AG04450 (cell line): Measurements from ENCODE around the gene UMAD1. TPM values are rescaled to one million over a fixed set of nuclear protein-coding genes. Genes with fewer than 3 reads are reported as not detected.

Experiments used
- CTCF ChIA-PET: fragments of 300-600, 350-600 bp; formaldehyde crosslinking; extraction: SDS; loops from one replicate; lab custom pipeline; 2022; ENCODE audit warnings: antibody characterized with exemption, inconsistent platforms; lab: Charles Lee
- POLR2A ChIA-PET: fragments of 350-600 bp; formaldehyde crosslinking; extraction: SDS; loops from one replicate; lab custom pipeline; 2021; ENCODE audit warnings: antibody characterized with exemption, inconsistent platforms; lab: Yijun Ruan, JAX
- DNase-seq: peaks from one replicate; pipeline ENCODE4 v3.0.0-alpha.2; 2011; ENCODE audit warnings: low read depth, low spot score
- H3K27ac ChIP-seq: one replicate; pipeline ENCODE4 v1.5.1; 2012; ENCODE audit warnings: low read depth, low read length, control low read depth
- H3K27me3 ChIP-seq: one replicate; pipeline ENCODE4 v1.6.0; 2012; ENCODE audit warnings: low read length; ENCODE audit not compliant: control insufficient read depth, insufficient read depth
- H3K4me3 ChIP-seq: 2 replicates; pipeline ENCODE4 v1.5.1; 2011; ENCODE audit warnings: mild to moderate bottlenecking, low read depth, low read length, control low read depth
- H3K9me3 ChIP-seq: 2 replicates; pipeline ENCODE4 v1.5.1; 2012; ENCODE audit warnings: low read length; ENCODE audit not compliant: control insufficient read depth, insufficient read depth
- CTCF ChIP-seq: IDR thresholded peaks from 2 replicates; pipeline ENCODE4 v1.5.1; 2011; ENCODE audit warnings: low read depth, low read length, control low read depth, inconsistent platforms
- polyA minus RNA-seq: library from RNA; depleted of rRNA, polyadenylated mRNA; stranded (reverse); fragments of >200 nt; gene quantifications from 2 replicates; pipeline ENCODE4 v1.2.3, GENCODE V29; 2011; rRNA and poly(A)+ RNA removed
- polyA plus RNA-seq: library from polyadenylated mRNA; depleted of rRNA; stranded (reverse); fragments of >200 nt; gene quantifications from 2 replicates; pipeline ENCODE4 v1.2.3, GENCODE V29; 2011; rRNA removed

UMAD1 gene
- polyA plus RNA-seq (16.5 and 22.8 TPM in 2 replicates), polyA minus RNA-seq (9.1 and 9.4 TPM in 2 replicates)

- Histone ChIP-seq H3K4me3 (peak within 1 kb of the TSS; percentile 100), H3K27me3 (no peaks in the 10 kb centered on the region), H3K27ac (peak within 1 kb of the TSS; percentile 78), H3K9me3 (no peaks in the 10 kb centered on the region)
- DNase-seq: peak; percentile 95
- TF ChIP-seq CTCF: no peak
- ChIA-PET POLR2A (interaction anchor here (0.6 kb wide), 1 partner anchor 16 kb away, joined by 3 read pairs; no protein-coding TSS in a partner anchor), CTCF (interaction anchor here (1.0 to 4.0 kb wide), 7 partner anchors 28 to 577 kb away, joined by 3 to 19 read pairs (median 9); no protein-coding TSS in a partner anchor)
Measured at GRCh38 chr7:7640221-7641128, at the start of gene UMAD1. TSS of gene UMAD1 (plus strand) at chr7:7640752. CDS start at chr7:7673372, 32,620 bp downstream.

- H3K27me3 ChIP-seq: no peaks in the 10 kb centered on the region
- H3K9me3 ChIP-seq: no peaks in the 10 kb centered on the region
- peak; percentile 43 for TF ChIP-seq CTCF
- ChIA-PET CTCF (interaction anchor here (0.7 to 3.5 kb wide), 24 partner anchors 10 to 701 kb away, joined by 3 to 56 read pairs (median 4); partner anchors contain the start of genes RPA3 and UMAD1), POLR2A (no interaction called here)
- DNase-seq: no peak
- H3K4me3 ChIP-seq: no peak overlapping the region
- H3K27ac ChIP-seq: no peak overlapping the region
Measured at GRCh38 chr7:7595451-7595850, 45.1 kb upstream of the UMAD1 start.

GRCh38 chr7:7596176-7596575 is 44.4 kb upstream of the UMAD1 start:
- H3K27ac ChIP-seq: no peak overlapping the region
- CTCF ChIA-PET: interaction anchor here (0.7 to 3.5 kb wide), 17 partner anchors 11 to 700 kb away, joined by 3 to 56 read pairs (median 7); partner anchors contain the start of gene UMAD1
- no peak for DNase-seq
- H3K27me3 ChIP-seq: no peaks in the 10 kb centered on the region
- H3K9me3 ChIP-seq: no peaks in the 10 kb centered on the region
- TF ChIP-seq CTCF: no peak
- POLR2A ChIA-PET: no interaction called here
- no peak overlapping the region for H3K4me3 ChIP-seq

- Histone ChIP-seq H3K9me3 (no peaks in the 10 kb centered on the region), H3K27ac (no peak overlapping the region), H3K27me3 (no peaks in the 10 kb centered on the region), H3K4me3 (no peak overlapping the region)
- TF ChIP-seq CTCF: no peak
- DNase-seq: no peak
- CTCF ChIA-PET: interaction anchor here (1.2 kb wide), 1 partner anchor 11 kb away, joined by 4 read pairs; no protein-coding TSS in a partner anchor
- POLR2A ChIA-PET: no interaction called here
Measured at GRCh38 chr7:7607010-7607409, 33.5 kb upstream of the UMAD1 start.

- no peak for DNase-seq
- no peak overlapping the region for H3K4me3 ChIP-seq
- no peaks in the 10 kb centered on the region for H3K9me3 ChIP-seq
- no peak for TF ChIP-seq CTCF
- no peak overlapping the region for H3K27ac ChIP-seq
- POLR2A ChIA-PET: no interaction called here
- CTCF ChIA-PET: no interaction called here
- no peaks in the 10 kb centered on the region for H3K27me3 ChIP-seq
Measured at GRCh38 chr7:7609330-7609729, 31.2 kb upstream of the UMAD1 start.
